Neuronal stem cell (in vitro differentiated cells): ENCODE measurements around the gene TTC33.

Experiments
- DNase-seq: peaks from one replicate; pipeline ENCODE4 v3.0.0-alpha.2; 2013; ENCODE audit warnings: low spot score
- H2AFZ ChIP-seq: one replicate; pipeline ENCODE4 v1.6.1; 2013; ENCODE audit warnings: mild to moderate bottlenecking, low read length, inconsistent platforms
- H2AK5ac ChIP-seq: 2 replicates; pipeline ENCODE4 v1.6.1; 2013; ENCODE audit warnings: low read depth, mild to moderate bottlenecking, inconsistent platforms, low read length, moderate library complexity, mixed read lengths
- H2BK120ac ChIP-seq: 2 replicates; pipeline ENCODE4 v1.6.1; 2013; ENCODE audit warnings: low read depth, mild to moderate bottlenecking, inconsistent platforms, low read length, moderate library complexity, mixed read lengths
- H2BK12ac ChIP-seq: one replicate; pipeline ENCODE4 v1.6.1; 2013; ENCODE audit warnings: low read length, inconsistent platforms
- H2BK15ac ChIP-seq: 2 replicates; pipeline ENCODE4 v1.6.1; 2013; ENCODE audit warnings: mild to moderate bottlenecking, low read length, inconsistent platforms, mixed read lengths
- H2BK5ac ChIP-seq: one replicate; pipeline ENCODE4 v1.6.1; 2013; ENCODE audit warnings: inconsistent platforms, mild to moderate bottlenecking, low read length, moderate library complexity
- H3K14ac ChIP-seq: one replicate; pipeline ENCODE4 v1.6.1; 2013; ENCODE audit warnings: low read length, inconsistent platforms
- H3K18ac ChIP-seq: 2 replicates; pipeline ENCODE4 v1.6.1; 2013; ENCODE audit warnings: low read length, inconsistent platforms
- H3K23ac ChIP-seq: 2 replicates; pipeline ENCODE4 v1.6.1; 2013; ENCODE audit warnings: low read depth, mild to moderate bottlenecking, mixed read lengths, low read length, inconsistent platforms; ENCODE audit not compliant: poor library complexity
- H3K27ac ChIP-seq: replicated peaks from 3 replicates; pipeline ENCODE4 v1.5.1; 2013; ENCODE audit warnings: low read length, inconsistent platforms
- H3K27me3 ChIP-seq, 3 experiments: 2 replicates each; pipeline ENCODE4 v1.6.1; 2013; ENCODE audit warnings: low read length in 3 of 3, mild to moderate bottlenecking in 2 of 3, inconsistent platforms in 1 of 3, low read depth in 1 of 3, mixed read lengths in 1 of 3, moderate library complexity in 1 of 3; ENCODE audit not compliant: control insufficient read depth in 3 of 3, insufficient read depth in 3 of 3
- H3K36me3 ChIP-seq, 2 donors: replicated peaks in 1 of 2; 2 replicates each; pipeline ENCODE4 v1.6.1; 2013; ENCODE audit warnings: low read length in 2 of 2; ENCODE audit not compliant: control insufficient read depth in 2 of 2, insufficient read depth in 2 of 2
- H3K4ac ChIP-seq: 2 replicates; pipeline ENCODE4 v1.6.1; 2013; ENCODE audit warnings: inconsistent platforms, mild to moderate bottlenecking, low read length, moderate library complexity
- H3K4me1 ChIP-seq, 2 donors: 1 replicate in 1 of 2; 2 replicates in 1 of 2; pipeline ENCODE4 v1.6.1; 2013; ENCODE audit warnings: low read length in 2 of 2, low read depth in 1 of 2; ENCODE audit not compliant: control insufficient read depth in 2 of 2, insufficient read depth in 1 of 2
- H3K4me2 ChIP-seq: one replicate; pipeline ENCODE4 v1.6.1; 2013; ENCODE audit warnings: mild to moderate bottlenecking, low read length, inconsistent platforms; ENCODE audit not compliant: insufficient read depth, poor library complexity, severe bottlenecking
- H3K4me3 ChIP-seq, 2 donors: 2 replicates each; pipeline ENCODE4 v1.5.1; 2013; ENCODE audit warnings: low read length in 2 of 2, mild to moderate bottlenecking in 2 of 2, inconsistent platforms in 1 of 2, moderate library complexity in 1 of 2
- H3K79me1 ChIP-seq: one replicate; pipeline ENCODE4 v1.6.1; 2013; ENCODE audit warnings: low read depth, mild to moderate bottlenecking, inconsistent platforms, low read length, moderate library complexity
- H3K9ac ChIP-seq: one replicate; pipeline ENCODE4 v1.6.1; 2013; ENCODE audit warnings: mild to moderate bottlenecking, low read depth, low read length, inconsistent platforms; ENCODE audit not compliant: poor library complexity
- H3K9me3 ChIP-seq, 2 donors: replicated peaks in 1 of 2; 2 replicates each; pipeline versions ENCODE3 to v1.6.1; 2013; ENCODE audit warnings: low read length in 2 of 2, mild to moderate bottlenecking in 2 of 2, inconsistent platforms in 1 of 2, low read depth in 1 of 2, mixed read lengths in 1 of 2, moderate library complexity in 1 of 2; ENCODE audit not compliant: control insufficient read depth in 2 of 2, insufficient read depth in 1 of 2
- H4K8ac ChIP-seq: one replicate; pipeline ENCODE4 v1.6.1; 2013; ENCODE audit warnings: low read depth, mild to moderate bottlenecking, inconsistent platforms, low read length, moderate library complexity
- H4K91ac ChIP-seq: one replicate; pipeline ENCODE4 v1.6.1; 2013; ENCODE audit warnings: low read length, low read depth, mild to moderate bottlenecking, inconsistent platforms; ENCODE audit not compliant: poor library complexity
- WGBS, 2 donors: extraction: QIAGEN DNeasy Blood & Tissue Kit; methylation state at CpG; one replicate each; pipeline ENCODE4 v1.1.7; 2013; ENCODE audit warnings: missing lambda C conversion rate in 2 of 2, mixed read lengths in 1 of 2; ENCODE audit not compliant: insufficient read length in 2 of 2, insufficient replicate concordance in 1 of 2; ENCODE audit errors: extremely low coverage in 2 of 2; 5-methylcytosine and 5-hydroxymethylcytosine counted together

The TTC33 gene

DNA sequence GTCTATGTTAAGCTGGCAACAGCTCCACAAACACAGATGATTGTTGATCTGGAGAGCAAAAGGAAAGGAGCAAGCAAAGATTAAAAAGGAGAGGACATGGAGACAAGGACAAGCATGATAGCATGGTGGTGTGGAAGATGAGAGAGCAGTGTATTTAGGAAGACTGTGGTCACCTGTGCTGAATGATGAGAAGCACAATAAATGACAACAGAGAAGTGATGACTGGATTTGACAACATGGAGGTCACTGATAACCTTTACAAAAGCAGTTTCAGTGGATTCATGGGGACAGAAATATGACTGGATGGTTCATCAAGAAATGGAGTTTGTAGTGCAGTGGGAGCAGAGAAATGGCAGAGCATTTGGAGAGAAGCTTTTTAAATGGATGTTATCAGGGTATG lies 20.2 kb downstream of the TTC33 start:
- Histone ChIP-seq H3K4ac (no peak overlapping the region), H3K36me3 (peaks cover 3 to 19% of the 10 kb centered on the region in 2 donors), H3K4me3 (no peak overlapping the region), H2AFZ (no peak overlapping the region), H4K8ac (no peak overlapping the region), H3K27ac (no peak overlapping the region), H3K9ac (no peak overlapping the region), H3K4me1 (no peaks in the 10 kb centered on the region), H3K4me2 (no peak overlapping the region), H2BK12ac (no peak overlapping the region), H3K79me1 (peaks cover 1% of the 10 kb centered on the region), H3K27me3 (no peaks in the 10 kb centered on the region), H2AK5ac (no peak overlapping the region), H3K9me3 (peaks cover 0 to 16% of the 10 kb centered on the region in 2 donors), H2BK120ac (no peak overlapping the region), H3K18ac (no peak overlapping the region), H3K23ac (no peak overlapping the region), H2BK15ac (no peak overlapping the region), H4K91ac (no peak overlapping the region), H2BK5ac (no peak overlapping the region), H3K14ac (no peak overlapping the region)
- no peak for DNase-seq

DNA sequence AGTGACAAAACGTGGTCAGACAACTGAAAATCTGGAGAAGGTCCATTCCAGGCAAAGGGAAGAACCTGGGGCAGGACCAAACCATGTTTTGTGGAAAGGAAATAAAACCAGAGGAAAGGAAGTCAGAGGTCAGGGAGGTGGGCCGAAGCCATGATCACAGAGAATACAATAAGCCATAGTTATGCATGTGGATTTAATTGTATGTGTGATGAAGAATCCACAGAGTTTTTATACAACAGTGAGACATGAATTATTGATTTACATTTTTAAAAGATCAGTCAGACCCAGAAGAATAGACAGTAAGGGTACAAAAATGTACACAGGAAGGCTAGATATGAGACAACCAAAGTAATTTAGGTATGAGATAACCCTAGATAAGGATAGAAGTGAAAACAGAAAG lies 20.8 kb downstream of the TTC33 start:
- no peak overlapping the region for H2AK5ac ChIP-seq
- H2AFZ ChIP-seq = no peak overlapping the region
- DNase-seq = no peak
- H3K23ac ChIP-seq = no peak overlapping the region
- no peak overlapping the region for H3K9ac ChIP-seq
- H3K4ac ChIP-seq = no peak overlapping the region
- H3K36me3 ChIP-seq = peaks cover 0 to 14% of the 10 kb centered on the region in 2 donors
- H2BK15ac ChIP-seq = no peak overlapping the region
- WGBS, 2 donors = no CpG with 5 or more reads among the region's 2 CpGs
- H3K4me1 ChIP-seq = no peaks in the 10 kb centered on the region
- no peak overlapping the region for H4K91ac ChIP-seq
- H3K9me3 ChIP-seq = peaks cover 0 to 11% of the 10 kb centered on the region in 2 donors
- H3K79me1 ChIP-seq = peaks cover 1% of the 10 kb centered on the region
- H3K14ac ChIP-seq = no peak overlapping the region
- H3K27me3 ChIP-seq = no peaks in the 10 kb centered on the region
- no peak overlapping the region for H3K4me2 ChIP-seq
- no peak overlapping the region for H3K4me3 ChIP-seq
- H4K8ac ChIP-seq = no peak overlapping the region
- no peak overlapping the region for H2BK12ac ChIP-seq
- H3K18ac ChIP-seq = no peak overlapping the region
- no peak overlapping the region for H2BK120ac ChIP-seq
- no peak overlapping the region for H3K27ac ChIP-seq
- no peak overlapping the region for H2BK5ac ChIP-seq

DNA sequence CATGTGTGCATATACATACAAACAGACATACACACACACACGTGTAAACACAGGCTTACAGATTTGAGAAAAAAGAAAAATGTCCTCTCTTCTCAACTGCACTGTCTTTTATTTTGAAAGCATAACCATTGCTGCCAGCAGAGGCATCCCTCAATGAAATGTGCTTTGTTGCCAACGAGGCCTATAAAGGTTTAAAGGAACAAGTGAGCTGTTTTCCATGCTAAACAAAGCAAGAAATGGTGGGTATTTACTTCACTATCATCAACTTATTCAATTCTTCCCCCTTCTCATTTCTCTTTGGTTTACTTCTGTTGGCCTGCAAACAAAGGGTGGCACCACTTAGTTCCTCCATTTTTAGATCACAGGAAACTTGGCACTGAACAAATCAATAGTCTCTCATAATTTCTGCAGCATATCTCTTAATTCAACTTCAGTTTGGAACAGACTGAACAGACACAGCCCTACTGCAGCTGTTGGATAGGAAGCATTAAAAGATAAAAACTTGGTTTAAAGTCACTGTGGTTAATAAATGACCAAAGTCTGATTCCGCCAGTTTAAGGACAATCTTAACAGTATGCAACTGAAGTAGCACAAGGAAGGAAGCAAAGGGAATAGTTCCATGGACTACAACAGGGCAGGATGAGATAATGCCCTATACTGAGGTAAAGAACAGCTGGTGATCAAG lies 21.7 kb downstream of the TTC33 start:
- DNase-seq = no peak
- Histone ChIP-seq H3K36me3 (peaks cover 0 to 5% of the 10 kb centered on the region in 2 donors), H3K14ac (no peak overlapping the region), H2AK5ac (no peak overlapping the region), H3K9ac (no peak overlapping the region), H3K27me3 (no peaks in the 10 kb centered on the region), H3K23ac (no peak overlapping the region), H3K4me1 (no peaks in the 10 kb centered on the region), H3K4me3 (no peak overlapping the region), H4K91ac (no peak overlapping the region), H2BK15ac (no peak overlapping the region), H2BK120ac (no peak overlapping the region), H3K79me1 (peaks cover 1% of the 10 kb centered on the region), H3K18ac (no peak overlapping the region), H4K8ac (no peak overlapping the region), H2BK5ac (no peak overlapping the region), H3K9me3 (peaks cover 0 to 3% of the 10 kb centered on the region in 2 donors), H3K27ac (no peak overlapping the region), H2BK12ac (no peak overlapping the region), H2AFZ (no peak overlapping the region), H3K4ac (no peak overlapping the region), H3K4me2 (no peak overlapping the region)
- WGBS, 2 donors = no CpG with 5 or more reads among the region's 3 CpGs

DNA sequence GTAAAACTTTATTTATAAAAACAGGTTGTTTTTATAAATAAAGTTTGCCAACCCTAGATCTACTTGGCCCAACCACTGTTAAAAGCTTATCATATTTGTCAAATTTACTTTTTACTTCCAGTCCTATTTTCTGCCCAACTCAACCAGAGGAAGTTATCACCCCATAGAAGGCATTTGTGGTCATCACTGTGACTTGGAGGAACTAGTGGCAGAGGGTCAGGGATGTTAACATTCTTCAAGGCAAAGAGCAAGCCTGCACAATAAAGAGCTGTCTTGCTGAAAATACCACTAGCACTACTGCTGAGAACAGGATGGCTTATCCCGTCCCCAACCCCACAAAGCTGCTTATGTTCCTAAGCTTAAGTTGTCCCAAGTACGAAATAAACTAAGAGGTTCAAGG lies 22.3 kb downstream of the TTC33 start:
- Histone ChIP-seq H3K4ac (no peak overlapping the region), H2BK5ac (no peak overlapping the region), H2AFZ (no peak overlapping the region), H2AK5ac (no peak overlapping the region), H4K91ac (no peak overlapping the region), H3K4me3 (no peak overlapping the region), H3K79me1 (peaks cover 1% of the 10 kb centered on the region), H3K36me3 (no peaks in the 10 kb centered on the region), H3K27me3 (no peaks in the 10 kb centered on the region), H3K9me3 (no peaks in the 10 kb centered on the region), H2BK15ac (no peak overlapping the region), H3K18ac (no peak overlapping the region), H4K8ac (no peak overlapping the region), H3K9ac (no peak overlapping the region), H3K14ac (no peak overlapping the region), H2BK120ac (no peak overlapping the region), H3K23ac (no peak overlapping the region), H2BK12ac (no peak overlapping the region), H3K4me1 (no peaks in the 10 kb centered on the region), H3K27ac (no peak overlapping the region), H3K4me2 (no peak overlapping the region)
- DNase-seq = no peak
- WGBS, 2 donors = no CpG with 5 or more reads among the region's 2 CpGs
